Measurements from ENCODE around the gene APOO.

DNA sequence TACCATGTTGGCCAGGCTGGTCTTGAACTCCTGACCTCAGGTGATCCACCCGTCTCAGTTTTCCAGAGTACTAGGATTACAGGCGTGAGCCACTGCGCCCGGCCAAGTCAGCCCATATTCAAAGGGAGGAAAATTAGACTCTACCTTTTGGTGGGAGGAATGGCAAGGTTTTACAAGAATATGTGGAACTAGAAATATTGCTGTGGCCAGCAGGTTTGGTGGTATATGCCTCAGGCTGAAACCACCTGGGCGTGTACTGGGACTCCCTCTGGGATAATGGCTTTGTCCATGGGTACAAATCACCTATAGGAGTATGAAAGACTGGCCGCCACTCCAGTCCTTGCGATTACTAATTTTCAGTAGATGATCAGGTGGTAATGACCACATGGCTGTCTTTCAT lies 92.4 kb downstream of the APOO start:
- TF ChIP-seq, protein P1, sequence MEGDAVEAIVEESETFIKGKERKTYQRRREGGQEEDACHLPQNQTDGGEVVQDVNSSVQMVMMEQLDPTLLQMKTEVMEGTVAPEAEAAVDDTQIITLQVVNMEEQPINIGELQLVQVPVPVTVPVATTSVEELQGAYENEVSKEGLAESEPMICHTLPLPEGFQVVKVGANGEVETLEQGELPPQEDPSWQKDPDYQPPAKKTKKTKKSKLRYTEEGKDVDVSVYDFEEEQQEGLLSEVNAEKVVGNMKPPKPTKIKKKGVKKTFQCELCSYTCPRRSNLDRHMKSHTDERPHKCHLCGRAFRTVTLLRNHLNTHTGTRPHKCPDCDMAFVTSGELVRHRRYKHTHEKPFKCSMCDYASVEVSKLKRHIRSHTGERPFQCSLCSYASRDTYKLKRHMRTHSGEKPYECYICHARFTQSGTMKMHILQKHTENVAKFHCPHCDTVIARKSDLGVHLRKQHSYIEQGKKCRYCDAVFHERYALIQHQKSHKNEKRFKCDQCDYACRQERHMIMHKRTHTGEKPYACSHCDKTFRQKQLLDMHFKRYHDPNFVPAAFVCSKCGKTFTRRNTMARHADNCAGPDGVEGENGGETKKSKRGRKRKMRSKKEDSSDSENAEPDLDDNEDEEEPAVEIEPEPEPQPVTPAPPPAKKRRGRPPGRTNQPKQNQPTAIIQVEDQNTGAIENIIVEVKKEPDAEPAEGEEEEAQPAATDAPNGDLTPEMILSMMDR (conservative IDR thresholded peaks at IDR 0.05): no peak
- no peak for TF ChIP-seq EZH2 (IDR thresholded peaks at IDR 0.05; ENCODE audit: low read depth)

Data from PC-9 (cell line).